Progenitor cell of endocrine pancreas (in vitro differentiated cells): ENCODE results near the gene OXCT2. TPM values are rescaled to one million over a fixed set of nuclear protein-coding genes. Genes with fewer than 3 reads are reported as not detected.

Source experiments
- DNase-seq: peaks from one replicate; pipeline ENCODE4 v3.0.0; 2021; ENCODE audit warnings: low spot score; ENCODE audit not compliant: unreplicated experiment
- H3K27ac Mint-ChIP-seq: 2 replicates; pipeline ENCODE4 v1.8.0; 2021; ENCODE audit warnings: mild to moderate bottlenecking, moderate library complexity, mixed read lengths
- H3K27me3 Mint-ChIP-seq: 2 replicates; pipeline ENCODE4 v1.8.0; 2021; ENCODE audit warnings: mixed read lengths
- H3K36me3 Mint-ChIP-seq: 2 replicates; pipeline ENCODE4 v1.8.0; 2022; ENCODE audit warnings: mixed read lengths; ENCODE audit not compliant: insufficient read depth
- H3K4me1 Mint-ChIP-seq: 2 replicates; pipeline ENCODE4 v1.8.0; 2021; ENCODE audit warnings: low read depth, mixed read lengths
- H3K4me3 Mint-ChIP-seq: 2 replicates; pipeline ENCODE4 v1.8.0; 2021; ENCODE audit warnings: low read depth, mild to moderate bottlenecking, moderate library complexity, mixed read lengths
- H3K9me3 Mint-ChIP-seq: 2 replicates; pipeline ENCODE4 v1.8.0; 2021; ENCODE audit warnings: low read depth, mixed read lengths
- total RNA-seq: library from RNA; stranded (reverse); gene quantifications from 2 replicates; pipeline ENCODE4 v1.2.1, GENCODE V29; 2021
- TF ChIP-seq, protein P1 (sequence below): fragments of 200-600 bp; sonication (generic); IDR thresholded peaks from one replicate; pipeline ENCODE4 v1.5.0; 2021; ENCODE audit warnings: antibody characterized with exemption, mild to moderate bottlenecking; ENCODE audit not compliant: unreplicated experiment

Gene OXCT2
- total RNA-seq, 1 donor from 2014 or later, result not detected

DNA sequence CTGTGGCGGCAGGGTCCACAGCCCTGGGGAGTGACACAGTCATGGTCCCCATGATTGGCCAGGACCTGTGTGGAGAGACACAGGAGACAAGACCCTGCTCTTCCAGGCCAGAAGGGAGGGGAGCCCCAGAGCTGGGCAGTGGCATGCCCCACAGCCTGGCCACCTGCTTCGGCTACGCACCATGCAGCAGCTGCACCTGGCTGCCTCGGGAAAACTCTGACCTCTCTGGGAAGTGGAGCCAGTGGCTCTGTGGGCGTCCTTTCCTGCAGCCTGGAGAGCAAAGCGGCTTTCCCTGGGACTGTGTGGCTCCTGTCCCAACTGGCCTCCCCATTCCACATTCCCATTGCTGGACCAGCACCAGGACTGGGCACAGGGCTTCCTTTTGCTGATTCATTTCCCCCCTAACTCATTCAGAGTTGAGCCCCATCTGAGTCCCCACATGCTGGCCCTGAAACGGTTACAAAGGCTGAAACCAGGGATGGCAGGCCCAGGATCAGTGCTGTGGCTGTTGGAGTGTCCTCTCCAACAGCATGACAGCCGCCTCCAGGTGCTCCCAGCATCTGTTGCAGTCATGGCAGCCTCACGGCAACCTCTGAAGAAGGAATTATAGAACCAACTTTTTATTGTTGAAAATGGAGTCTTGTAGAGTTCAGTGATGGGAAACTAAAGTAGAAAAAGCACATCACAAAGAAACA is 15.0 kb downstream of the OXCT2 start:
- no peak for DNase-seq
- Mint-ChIP-seq H3K4me3 (no peak overlapping the region), H3K36me3 (peaks cover 13% of the 10 kb centered on the region), H3K9me3 (no peaks in the 10 kb centered on the region), H3K27me3 (no peaks in the 10 kb centered on the region), H3K27ac (no peak overlapping the region), H3K4me1 (no peaks in the 10 kb centered on the region)
- TF ChIP-seq, protein P1, sequence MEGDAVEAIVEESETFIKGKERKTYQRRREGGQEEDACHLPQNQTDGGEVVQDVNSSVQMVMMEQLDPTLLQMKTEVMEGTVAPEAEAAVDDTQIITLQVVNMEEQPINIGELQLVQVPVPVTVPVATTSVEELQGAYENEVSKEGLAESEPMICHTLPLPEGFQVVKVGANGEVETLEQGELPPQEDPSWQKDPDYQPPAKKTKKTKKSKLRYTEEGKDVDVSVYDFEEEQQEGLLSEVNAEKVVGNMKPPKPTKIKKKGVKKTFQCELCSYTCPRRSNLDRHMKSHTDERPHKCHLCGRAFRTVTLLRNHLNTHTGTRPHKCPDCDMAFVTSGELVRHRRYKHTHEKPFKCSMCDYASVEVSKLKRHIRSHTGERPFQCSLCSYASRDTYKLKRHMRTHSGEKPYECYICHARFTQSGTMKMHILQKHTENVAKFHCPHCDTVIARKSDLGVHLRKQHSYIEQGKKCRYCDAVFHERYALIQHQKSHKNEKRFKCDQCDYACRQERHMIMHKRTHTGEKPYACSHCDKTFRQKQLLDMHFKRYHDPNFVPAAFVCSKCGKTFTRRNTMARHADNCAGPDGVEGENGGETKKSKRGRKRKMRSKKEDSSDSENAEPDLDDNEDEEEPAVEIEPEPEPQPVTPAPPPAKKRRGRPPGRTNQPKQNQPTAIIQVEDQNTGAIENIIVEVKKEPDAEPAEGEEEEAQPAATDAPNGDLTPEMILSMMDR, result no peak

DNA sequence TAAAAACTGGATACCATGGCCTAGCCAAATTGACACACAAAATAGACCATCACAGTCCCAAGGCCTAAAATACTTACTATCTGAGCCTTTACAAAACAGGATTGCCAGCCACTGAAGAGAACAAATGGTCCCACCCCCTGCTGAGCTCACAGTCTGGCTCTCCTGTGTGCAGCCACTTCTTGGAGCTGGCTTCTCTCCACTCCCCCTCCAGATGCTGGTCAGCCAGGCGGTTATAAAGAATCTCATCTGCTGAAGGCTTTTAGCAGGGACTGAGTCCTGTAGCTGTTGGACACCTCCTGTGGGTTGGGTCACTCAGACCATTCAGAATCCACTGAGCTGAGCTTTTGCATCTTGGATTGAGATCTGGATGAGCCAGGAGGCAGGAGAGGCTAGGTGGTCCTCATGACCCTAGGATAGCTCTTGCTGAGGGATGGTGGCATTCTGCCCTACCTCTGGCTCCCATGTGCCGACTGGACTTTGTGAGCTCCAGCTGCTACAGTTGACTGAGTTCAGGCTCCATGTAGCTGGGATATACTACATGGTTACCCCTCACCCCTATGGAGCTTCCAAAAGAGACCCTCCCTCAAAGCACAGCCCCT is 16.1 kb downstream of the OXCT2 start:
- H3K4me3 Mint-ChIP-seq, result no peak overlapping the region
- no peak for DNase-seq
- no peaks in the 10 kb centered on the region for H3K27me3 Mint-ChIP-seq
- H3K4me1 Mint-ChIP-seq, result no peaks in the 10 kb centered on the region
- TF ChIP-seq, protein P1, result no peak
- H3K9me3 Mint-ChIP-seq, result no peaks in the 10 kb centered on the region
- peaks cover 19% of the 10 kb centered on the region for H3K36me3 Mint-ChIP-seq
- no peak overlapping the region for H3K27ac Mint-ChIP-seq

DNA sequence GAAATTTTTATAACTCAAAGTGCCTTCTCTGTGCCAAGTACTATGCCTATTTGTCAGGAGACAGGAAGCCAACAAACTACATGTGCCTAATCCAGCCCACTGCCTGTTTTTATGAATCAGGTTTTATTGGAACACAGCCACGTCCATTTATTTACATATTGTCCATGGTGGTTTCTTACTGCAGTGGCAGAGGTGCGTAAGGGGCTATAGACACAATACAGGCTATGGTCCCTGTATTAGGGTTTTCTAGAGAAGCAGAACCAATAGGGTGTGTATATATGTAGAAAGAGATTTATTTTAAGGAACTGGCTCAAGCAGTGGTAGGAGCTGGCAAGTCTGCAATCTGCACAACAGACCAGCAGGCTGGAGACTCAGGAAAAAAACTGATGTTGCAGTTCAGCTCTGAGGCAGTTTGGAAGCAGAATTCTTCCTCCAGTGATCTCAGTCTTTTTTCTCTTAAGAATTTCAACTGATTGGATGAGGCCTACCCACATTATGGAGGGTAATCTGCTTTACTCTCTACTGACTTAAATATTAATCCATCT is 17.1 kb downstream of the OXCT2 start:
- Mint-ChIP-seq H3K4me1 (no peaks in the 10 kb centered on the region), H3K9me3 (no peaks in the 10 kb centered on the region), H3K27ac (no peak overlapping the region), H3K27me3 (no peaks in the 10 kb centered on the region), H3K36me3 (peaks cover 24% of the 10 kb centered on the region), H3K4me3 (no peak overlapping the region)
- TF ChIP-seq, protein P1, result no peak
- no peak for DNase-seq

DNA sequence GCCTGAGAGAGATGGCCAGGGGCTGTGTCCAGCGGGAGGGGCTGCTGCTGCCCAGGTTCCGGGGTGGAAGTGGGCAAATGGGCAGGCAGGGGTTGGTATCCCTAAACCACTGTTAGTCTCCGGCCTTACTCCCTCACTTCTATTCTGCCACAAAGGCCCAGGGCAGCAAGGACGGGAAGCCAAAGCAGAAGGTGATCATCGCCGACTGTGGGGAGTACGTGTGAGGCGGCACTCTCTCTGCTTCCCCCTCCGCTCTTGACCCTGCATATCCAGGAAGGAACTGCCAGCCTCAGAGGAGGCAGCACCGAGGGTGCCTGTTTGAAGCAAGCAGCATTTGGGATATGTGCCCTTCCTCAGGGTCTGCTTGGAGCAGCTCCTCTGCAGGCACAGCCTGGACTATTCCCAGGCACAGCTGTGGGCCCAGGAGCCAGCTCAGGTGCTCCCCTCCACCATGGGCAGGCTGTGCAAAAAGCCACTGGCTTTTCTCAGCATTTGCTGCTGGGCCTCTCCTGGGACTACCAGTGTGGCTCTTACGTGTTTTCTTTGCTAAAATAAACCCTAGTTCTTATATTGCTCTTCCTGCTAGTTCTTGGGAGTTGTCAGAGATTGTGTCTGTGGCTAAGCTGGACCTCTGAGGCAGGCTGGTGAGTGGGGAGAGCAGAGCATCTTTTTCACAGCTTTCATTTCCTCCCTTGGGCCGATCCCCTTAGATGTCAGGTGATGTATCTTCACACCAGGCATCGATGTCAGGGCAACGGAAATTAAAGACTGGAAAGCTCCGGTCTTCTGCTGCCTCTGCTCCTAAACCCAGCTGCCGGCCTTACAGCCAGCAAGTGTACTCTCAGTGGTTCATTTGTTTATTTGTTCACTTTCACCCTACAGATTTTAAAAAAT is 17.8 kb downstream of the OXCT2 start:
- no peaks in the 10 kb centered on the region for H3K4me1 Mint-ChIP-seq
- no peaks in the 10 kb centered on the region for H3K9me3 Mint-ChIP-seq
- TF ChIP-seq, protein P1, result no peak
- DNase-seq, result no peak
- no peak overlapping the region for H3K27ac Mint-ChIP-seq
- H3K4me3 Mint-ChIP-seq, result no peak overlapping the region
- H3K36me3 Mint-ChIP-seq, result peaks cover 24% of the 10 kb centered on the region
- H3K27me3 Mint-ChIP-seq, result no peaks in the 10 kb centered on the region

DNA sequence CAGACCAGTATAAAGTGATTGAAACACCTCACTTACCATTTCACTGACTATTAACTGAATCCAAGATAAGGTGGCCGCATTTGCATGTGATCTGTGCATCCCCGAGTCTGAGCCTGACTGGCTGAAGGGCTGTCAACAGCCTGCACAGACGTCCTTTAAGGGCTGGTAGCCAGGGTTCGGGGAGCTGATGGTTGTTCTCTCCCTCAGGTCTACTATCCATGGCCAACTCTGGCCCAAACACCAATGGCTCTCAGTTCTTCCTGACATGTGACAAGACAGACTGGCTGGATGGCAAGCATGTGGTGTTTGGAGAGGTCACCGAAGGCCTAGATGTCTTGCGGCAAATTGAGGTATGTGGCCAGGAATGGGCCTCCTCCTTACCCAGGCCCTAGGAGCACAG is 18.4 kb downstream of the OXCT2 start:
- H3K4me3 Mint-ChIP-seq, result no peak overlapping the region
- no peaks in the 10 kb centered on the region for H3K27me3 Mint-ChIP-seq
- no peaks in the 10 kb centered on the region for H3K9me3 Mint-ChIP-seq
- H3K4me1 Mint-ChIP-seq, result no peaks in the 10 kb centered on the region
- no peak overlapping the region for H3K27ac Mint-ChIP-seq
- H3K36me3 Mint-ChIP-seq, result peaks cover 24% of the 10 kb centered on the region
- DNase-seq, result no peak
- TF ChIP-seq, protein P1, result no peak
